ENCODE measurements around the gene USP14.

- TF ChIP-seq POLR2A (IDR thresholded peaks at IDR 0.05) (no peak), CTCF (IDR thresholded peaks at IDR 0.05) (no peak)
Measured at GRCh38 chr18:189254-189653, 30.9 kb downstream of the USP14 start.
